Mesendoderm (in vitro differentiated cells): ENCODE measurements around the gene MORN3.
"Not testable (repeated sequence)": the region's sequence is repeated elsewhere in the genome, so short reads cannot be mapped to it uniquely, and the experiment has no call there.

Experiments used
- DNase-seq: peaks from one replicate; pipeline ENCODE4 v3.0.0; 2013
- H2AK5ac ChIP-seq: 2 replicates; pipeline ENCODE4 v1.6.1; 2013; ENCODE audit warnings: low read length, inconsistent platforms
- H2BK120ac ChIP-seq: 2 replicates; pipeline ENCODE4 v1.6.1; 2013; ENCODE audit warnings: low read depth, mild to moderate bottlenecking, low read length, moderate library complexity, mixed read lengths
- H2BK15ac ChIP-seq: replicated peaks from 2 replicates; pipeline ENCODE4 v1.6.1; 2013; ENCODE audit warnings: low read depth, mild to moderate bottlenecking, moderate library complexity
- H2BK5ac ChIP-seq: 2 replicates; pipeline ENCODE4 v1.6.1; 2013; ENCODE audit warnings: low read length, inconsistent platforms
- H3K18ac ChIP-seq: 2 replicates; pipeline ENCODE4 v1.6.1; 2013; ENCODE audit warnings: mild to moderate bottlenecking, low read length, mixed read lengths
- H3K23ac ChIP-seq: one replicate; pipeline ENCODE4 v1.6.1; 2013; ENCODE audit warnings: low read length
- H3K27ac ChIP-seq: 2 replicates; pipeline ENCODE4 v1.5.1; 2013; ENCODE audit warnings: low read depth, mild to moderate bottlenecking, inconsistent platforms, low read length, moderate library complexity
- H3K27me3 ChIP-seq: 2 replicates; pipeline ENCODE4 v1.6.1; 2013; ENCODE audit warnings: low read length, control low read depth, mild to moderate bottlenecking, inconsistent platforms; ENCODE audit not compliant: insufficient read depth, poor library complexity
- H3K36me3 ChIP-seq: 2 replicates; pipeline ENCODE4 v1.6.1; 2013; ENCODE audit warnings: low read length, inconsistent platforms; ENCODE audit not compliant: control insufficient read depth, insufficient read depth
- H3K4ac ChIP-seq: one replicate; pipeline ENCODE4 v1.6.1; 2013; ENCODE audit warnings: low read depth, mild to moderate bottlenecking, low read length, moderate library complexity
- H3K4me1 ChIP-seq: 2 replicates; pipeline ENCODE4 v1.6.1; 2013; ENCODE audit warnings: low read depth, low read length, inconsistent platforms; ENCODE audit not compliant: control insufficient read depth
- H3K4me2 ChIP-seq: 2 replicates; pipeline ENCODE4 v1.6.1; 2013; ENCODE audit warnings: low read length
- H3K4me3 ChIP-seq: 2 replicates; pipeline ENCODE4 v1.5.1; 2013; ENCODE audit warnings: mild to moderate bottlenecking, low read length
- H3K56ac ChIP-seq: one replicate; pipeline ENCODE4 v1.6.1; 2013; ENCODE audit warnings: low read length
- H3K79me1 ChIP-seq: 2 replicates; pipeline ENCODE4 v1.6.1; 2013; ENCODE audit warnings: low read length, inconsistent platforms
- H3K79me2 ChIP-seq: 2 replicates; pipeline ENCODE4 v1.6.1; 2013; ENCODE audit warnings: mild to moderate bottlenecking, low read length; ENCODE audit not compliant: control insufficient read depth, insufficient read depth
- H3K9ac ChIP-seq: 2 replicates; pipeline ENCODE4 v1.6.1; 2013; ENCODE audit warnings: low read length, inconsistent platforms
- H4K5ac ChIP-seq: one replicate; pipeline ENCODE4 v1.6.1; 2013; ENCODE audit warnings: low read length
- H4K8ac ChIP-seq: one replicate; pipeline ENCODE4 v1.6.1; 2013; ENCODE audit warnings: low read depth, mild to moderate bottlenecking, control low read depth, low read length, moderate library complexity
- WGBS: extraction: QIAGEN DNeasy Blood & Tissue Kit; methylation state at CpG from one replicate; pipeline ENCODE4 v1.1.7; 2013; ENCODE audit warnings: low lambda C conversion rate, missing lambda C conversion rate; ENCODE audit not compliant: insufficient coverage; ENCODE audit errors: extremely low coverage; 5-methylcytosine and 5-hydroxymethylcytosine counted together

Gene MORN3

DNA sequence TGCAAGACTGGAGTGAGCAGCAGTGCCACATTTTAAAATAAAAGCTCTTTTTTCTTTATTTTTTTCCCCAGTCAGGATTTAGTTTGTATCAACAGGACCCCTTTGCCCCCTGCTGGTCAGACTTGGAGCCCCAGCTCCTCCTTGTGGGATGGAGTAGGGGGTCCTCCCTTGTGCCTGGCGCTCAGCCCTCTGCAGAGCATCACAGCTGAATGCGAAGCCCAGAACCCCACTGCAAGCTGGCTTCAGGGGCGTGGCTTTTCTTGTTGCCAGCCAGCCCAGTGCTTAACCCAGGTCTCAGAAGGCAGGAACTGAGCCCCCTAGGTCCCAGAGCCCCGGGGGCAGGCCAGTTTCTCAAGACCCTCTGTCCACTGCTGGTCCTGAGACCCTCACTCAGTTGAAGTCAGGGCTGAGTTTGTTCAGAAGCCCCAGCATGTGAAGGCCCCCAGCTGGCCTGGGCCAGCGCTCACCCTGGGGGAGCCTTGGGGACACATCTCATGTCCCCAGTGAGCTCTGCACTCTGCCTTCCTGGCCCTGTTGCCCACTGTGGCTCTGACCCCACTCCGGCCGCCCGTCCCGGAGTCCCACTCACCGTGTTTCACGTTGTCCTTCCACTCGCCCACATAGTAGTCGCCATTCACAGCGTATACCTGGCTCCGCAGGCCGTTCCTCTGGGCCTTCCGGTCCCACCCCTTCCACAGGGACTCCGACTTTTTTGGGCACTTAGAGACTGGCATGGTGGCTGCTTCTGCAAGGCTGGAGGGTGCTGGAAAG is 519 bp downstream of the MORN3 start:
- no peaks in the 10 kb centered on the region for H3K27me3 ChIP-seq
- DNase-seq = peak; percentile 83
- no peak overlapping the region for H3K9ac ChIP-seq
- no peak overlapping the region for H4K8ac ChIP-seq
- no peaks in the 10 kb centered on the region for H3K36me3 ChIP-seq
- H2BK5ac ChIP-seq = no peak overlapping the region
- no peak overlapping the region for H3K4ac ChIP-seq
- no peak overlapping the region for H3K23ac ChIP-seq
- H3K56ac ChIP-seq = peak overlapping the region; percentile 22
- no peaks in the 10 kb centered on the region for H3K79me1 ChIP-seq
- WGBS = no CpG with 5 or more reads among the region's 18 CpGs
- H3K79me2 ChIP-seq = no peaks in the 10 kb centered on the region
- H3K4me1 ChIP-seq = peaks cover 1% of the 10 kb centered on the region
- H2BK15ac ChIP-seq = no peak overlapping the region
- H3K27ac ChIP-seq = no peak overlapping the region
- H3K18ac ChIP-seq = no peak overlapping the region
- no peak overlapping the region for H3K4me2 ChIP-seq
- H2AK5ac ChIP-seq = no peak overlapping the region
- H2BK120ac ChIP-seq = no peak overlapping the region
- H4K5ac ChIP-seq = no peak overlapping the region
- H3K4me3 ChIP-seq = no peak overlapping the region

DNA sequence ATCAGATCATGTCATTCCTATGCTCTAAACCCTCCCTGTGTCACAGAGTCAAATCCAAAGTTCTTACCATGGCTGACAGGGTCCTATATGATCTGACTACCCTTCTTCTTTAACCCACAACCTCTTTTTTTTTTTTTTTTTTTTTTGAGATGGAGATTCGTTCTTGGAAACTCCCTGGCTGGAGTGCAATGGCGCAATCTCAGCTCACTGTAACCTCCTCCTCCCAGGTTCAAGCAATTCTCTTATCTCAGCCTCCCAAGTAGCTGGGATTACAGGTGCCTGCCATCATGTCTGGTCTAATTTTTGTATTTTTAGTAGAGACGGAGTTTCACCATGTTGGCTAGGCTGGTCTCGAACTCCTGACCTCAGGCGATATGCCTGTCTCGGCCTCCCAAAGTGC is 2.6 kb downstream of the MORN3 start:
- not testable (repeated sequence) for H4K5ac ChIP-seq, H4K8ac ChIP-seq, H2BK120ac ChIP-seq, H3K79me1 ChIP-seq, H3K18ac ChIP-seq, H3K4me2 ChIP-seq, H3K4me1 ChIP-seq, H3K23ac ChIP-seq, H3K4me3 ChIP-seq, H2AK5ac ChIP-seq, H3K79me2 ChIP-seq, H3K56ac ChIP-seq, H3K9ac ChIP-seq, H2BK15ac ChIP-seq, H2BK5ac ChIP-seq, H3K4ac ChIP-seq, H3K36me3 ChIP-seq, DNase-seq, H3K27me3 ChIP-seq, H3K27ac ChIP-seq
- WGBS = no CpG with 5 or more reads among the region's 6 CpGs

DNA sequence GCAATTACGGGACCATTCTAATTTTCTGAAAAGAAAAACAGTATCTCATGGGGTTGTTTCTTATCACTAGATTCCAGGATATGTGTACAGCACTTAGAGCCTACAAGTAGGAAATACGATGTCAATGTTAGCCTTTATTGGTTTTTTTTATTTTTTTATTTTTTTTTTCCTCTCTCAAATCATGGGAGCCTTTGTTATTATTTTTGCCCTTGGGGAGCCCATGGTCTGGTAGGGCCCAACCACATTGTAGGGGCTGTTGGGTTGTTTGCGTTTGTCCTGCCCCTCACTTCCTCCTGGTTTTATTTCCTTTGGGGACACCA is 5.9 kb downstream of the MORN3 start:
- no peak for DNase-seq
- Histone ChIP-seq H3K4me3 (no peak overlapping the region), H2AK5ac (no peak overlapping the region)

DNA sequence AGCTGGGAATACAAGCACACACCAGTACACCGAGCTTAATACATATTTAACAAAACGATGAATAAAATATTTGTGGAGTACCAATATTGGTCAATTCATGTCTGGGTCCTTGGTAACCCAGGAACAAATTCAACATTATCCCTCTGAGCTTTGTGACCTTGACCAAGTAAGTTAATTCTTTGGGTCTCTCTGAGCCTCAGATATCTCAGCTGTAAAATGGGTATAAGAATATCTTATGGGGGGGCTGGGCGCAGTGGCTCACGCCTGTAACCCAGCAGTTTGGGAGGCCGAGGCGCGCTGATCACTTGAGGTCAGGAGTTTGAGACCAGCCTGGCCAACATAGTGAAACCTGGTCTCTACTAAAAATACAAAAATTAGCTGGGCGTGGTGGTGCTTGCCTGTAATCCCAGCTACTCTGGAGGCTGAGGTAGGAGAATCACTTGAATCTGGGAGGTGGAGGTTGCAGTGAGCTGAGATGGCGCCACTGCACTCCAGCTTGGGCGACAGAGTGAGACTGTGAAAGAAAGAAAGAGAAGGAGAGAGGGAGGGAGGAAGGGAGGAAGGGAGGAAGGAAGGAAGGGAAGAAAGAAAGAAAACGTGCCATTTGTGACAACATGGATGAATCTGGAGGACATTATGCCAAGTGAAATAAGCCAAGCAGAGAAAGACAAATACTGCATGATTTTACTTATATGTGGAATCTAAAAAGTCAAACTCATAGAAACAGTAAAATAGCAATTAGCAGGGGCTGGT is 7.9 kb downstream of the MORN3 start:
- H3K36me3 ChIP-seq, H3K23ac ChIP-seq, H3K4me2 ChIP-seq, H3K4ac ChIP-seq, H2BK5ac ChIP-seq, H2AK5ac ChIP-seq, H3K4me3 ChIP-seq, H3K9ac ChIP-seq, H3K4me1 ChIP-seq, DNase-seq, H3K79me1 ChIP-seq, H3K18ac ChIP-seq, H3K56ac ChIP-seq, H2BK15ac ChIP-seq, H4K5ac ChIP-seq, H3K79me2 ChIP-seq, H2BK120ac ChIP-seq, H3K27ac ChIP-seq, H4K8ac ChIP-seq, H3K27me3 ChIP-seq: not testable (repeated sequence)
- no CpG with 5 or more reads among the region's 11 CpGs for WGBS

More for the DNA sequence above, 5.9 kb downstream of the MORN3 start:
- Histone ChIP-seq H3K4me2 (no peak overlapping the region), H3K79me1 (no peaks in the 10 kb centered on the region), H3K27me3 (no peaks in the 10 kb centered on the region), H3K4ac (no peak overlapping the region), H3K36me3 (no peaks in the 10 kb centered on the region), H2BK5ac (no peak overlapping the region), H3K23ac (no peak overlapping the region), H2BK15ac (no peak overlapping the region), H4K5ac (no peak overlapping the region), H3K18ac (no peak overlapping the region), H2BK120ac (no peak overlapping the region), H4K8ac (no peak overlapping the region), H3K4me1 (peaks cover 5% of the 10 kb centered on the region), H3K27ac (no peak overlapping the region), H3K9ac (no peak overlapping the region), H3K56ac (no peak overlapping the region), H3K79me2 (no peaks in the 10 kb centered on the region)
- WGBS = no CpG with 5 or more reads among the region's 3 CpGs

DNA sequence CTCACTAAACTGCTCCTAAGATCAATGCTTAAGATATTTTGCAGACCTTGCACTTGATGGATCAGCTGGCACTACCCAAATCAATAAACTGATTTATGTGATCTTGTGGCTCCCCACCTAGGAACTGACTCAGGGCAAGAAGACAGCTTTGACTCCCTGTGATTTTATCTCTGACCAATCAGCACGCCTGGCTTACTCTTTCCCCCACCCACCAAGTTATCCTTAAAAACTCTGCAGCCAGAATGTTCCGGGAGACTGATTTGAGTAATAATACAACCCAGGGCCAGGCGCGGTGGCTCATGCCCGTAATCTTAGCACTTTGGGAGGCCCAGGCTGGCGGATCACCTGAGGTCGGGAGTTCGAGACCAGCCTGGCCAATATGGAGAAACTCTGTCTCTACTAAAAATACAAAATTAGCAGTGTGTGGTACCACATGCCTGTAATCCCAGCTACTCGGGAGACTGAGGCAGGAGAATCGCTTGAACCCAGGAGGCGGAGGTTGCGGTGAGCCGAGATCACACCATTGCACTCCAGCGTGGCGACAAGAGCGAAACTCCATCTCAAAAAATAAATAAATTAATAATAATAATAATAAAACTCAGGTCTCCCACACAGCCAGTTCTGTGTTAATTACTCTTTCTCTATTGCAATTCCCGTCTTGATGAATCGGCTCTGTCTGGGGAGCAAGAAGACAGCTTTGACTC is 12.0 kb downstream of the MORN3 start:
- Histone ChIP-seq H4K8ac (no peak overlapping the region), H3K18ac (no peak overlapping the region), H2BK15ac (no peak overlapping the region), H3K79me2 (no peaks in the 10 kb centered on the region), H2BK120ac (no peak overlapping the region), H3K27me3 (no peaks in the 10 kb centered on the region), H4K5ac (no peak overlapping the region), H3K23ac (no peak overlapping the region), H2AK5ac (no peak overlapping the region), H2BK5ac (no peak overlapping the region), H3K4me1 (peaks cover 4% of the 10 kb centered on the region), H3K4me2 (no peak overlapping the region), H3K4ac (no peak overlapping the region), H3K56ac (no peak overlapping the region), H3K9ac (no peak overlapping the region), H3K4me3 (no peak overlapping the region), H3K36me3 (no peaks in the 10 kb centered on the region), H3K79me1 (no peaks in the 10 kb centered on the region), H3K27ac (no peak overlapping the region)
- DNase-seq = peak; percentile 53
- WGBS = no CpG with 5 or more reads among the region's 18 CpGs
